ENCODE data around the gene JAK2. TPM values are rescaled to one million over a fixed set of nuclear protein-coding genes. Genes with fewer than 3 reads are reported as not detected.

The JAK2 gene
- total RNA-seq, 1 experiment from 2014 or later, result 2.7 TPM

DNA sequence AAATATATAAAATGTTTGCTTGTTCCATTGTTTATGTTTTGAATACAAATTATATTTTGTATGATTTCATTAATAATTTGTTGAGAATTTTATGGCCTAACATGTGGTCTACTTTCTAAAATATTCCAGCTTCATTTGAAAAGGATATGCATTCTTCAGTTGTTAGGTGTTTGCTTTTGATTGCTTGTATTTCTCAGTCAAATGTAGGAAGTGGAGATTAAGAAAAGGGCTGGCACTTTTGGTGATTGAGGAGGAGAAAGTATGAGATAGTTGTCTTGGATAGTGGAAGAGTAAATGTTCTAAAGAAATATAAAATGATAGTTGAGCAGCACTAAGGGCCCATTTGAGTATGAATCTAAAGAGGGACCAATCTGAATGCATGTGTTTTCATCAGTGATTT, 23.1 kb downstream of the JAK2 start:
- Histone ChIP-seq H3K4me3 (no peak overlapping the region), H3K79me2 (ENCODE audit: low read depth) (no peaks in the 10 kb centered on the region), H3K27me3 (ENCODE audit: insufficient read depth, low read depth) (no peaks in the 10 kb centered on the region), H3K9me3 (ENCODE audit: insufficient read depth, low read depth) (no peaks in the 10 kb centered on the region), H3K4me1 (replicated peaks; ENCODE audit: insufficient read depth) (no peaks in the 10 kb centered on the region), H3K36me3 (ENCODE audit: low read depth) (no peaks in the 10 kb centered on the region), H3F3A (ENCODE audit: insufficient read depth, low read depth) (no peaks in the 10 kb centered on the region), H3K4me2 (no peak overlapping the region), H3K27ac (no peak overlapping the region), H3K9me2 (ENCODE audit: insufficient read depth) (no peaks in the 10 kb centered on the region), H4K20me1 (ENCODE audit: insufficient read depth) (no peaks in the 10 kb centered on the region), H2AFZ (no peak overlapping the region)
- DNase-seq, result no peak
- intact Hi-C loops (cut with micrococcal nuclease; ENCODE audit: unreplicated experiment), result no loop called here
- BruUV-seq (replicated peaks), result no TSS peak
- ChIA-PET CTCF (no interaction called here), POLR2A (ENCODE audit: unreplicated experiment) (no interaction called here)
- TF ChIP-seq, protein P1, sequence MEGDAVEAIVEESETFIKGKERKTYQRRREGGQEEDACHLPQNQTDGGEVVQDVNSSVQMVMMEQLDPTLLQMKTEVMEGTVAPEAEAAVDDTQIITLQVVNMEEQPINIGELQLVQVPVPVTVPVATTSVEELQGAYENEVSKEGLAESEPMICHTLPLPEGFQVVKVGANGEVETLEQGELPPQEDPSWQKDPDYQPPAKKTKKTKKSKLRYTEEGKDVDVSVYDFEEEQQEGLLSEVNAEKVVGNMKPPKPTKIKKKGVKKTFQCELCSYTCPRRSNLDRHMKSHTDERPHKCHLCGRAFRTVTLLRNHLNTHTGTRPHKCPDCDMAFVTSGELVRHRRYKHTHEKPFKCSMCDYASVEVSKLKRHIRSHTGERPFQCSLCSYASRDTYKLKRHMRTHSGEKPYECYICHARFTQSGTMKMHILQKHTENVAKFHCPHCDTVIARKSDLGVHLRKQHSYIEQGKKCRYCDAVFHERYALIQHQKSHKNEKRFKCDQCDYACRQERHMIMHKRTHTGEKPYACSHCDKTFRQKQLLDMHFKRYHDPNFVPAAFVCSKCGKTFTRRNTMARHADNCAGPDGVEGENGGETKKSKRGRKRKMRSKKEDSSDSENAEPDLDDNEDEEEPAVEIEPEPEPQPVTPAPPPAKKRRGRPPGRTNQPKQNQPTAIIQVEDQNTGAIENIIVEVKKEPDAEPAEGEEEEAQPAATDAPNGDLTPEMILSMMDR (conservative IDR thresholded peaks at IDR 0.05), result no peak
- no peak for TF ChIP-seq EZH2 (IDR thresholded peaks at IDR 0.05; ENCODE audit: low read depth)

DNA sequence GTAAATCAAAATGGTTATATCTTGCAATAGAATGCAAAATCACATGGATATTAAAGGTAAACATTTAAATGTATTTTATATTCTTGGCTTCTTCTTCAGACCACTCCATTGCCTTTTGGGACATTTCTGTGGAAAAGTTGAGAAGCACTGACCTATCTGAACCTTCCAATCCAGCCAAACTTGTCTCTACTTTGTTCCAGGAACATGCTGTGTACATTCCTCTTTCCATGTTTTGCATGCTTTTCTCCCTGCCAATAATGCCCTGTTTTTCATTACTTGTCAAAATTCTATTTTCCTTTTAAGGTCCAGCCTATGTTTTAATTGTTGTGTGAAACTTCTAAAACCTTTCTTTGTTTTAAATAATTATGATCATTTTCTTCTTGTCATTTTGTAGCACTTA, 28.3 kb downstream of the JAK2 start:
- ChIA-PET CTCF (no interaction called here), POLR2A (ENCODE audit: unreplicated experiment) (no interaction called here)

DNA sequence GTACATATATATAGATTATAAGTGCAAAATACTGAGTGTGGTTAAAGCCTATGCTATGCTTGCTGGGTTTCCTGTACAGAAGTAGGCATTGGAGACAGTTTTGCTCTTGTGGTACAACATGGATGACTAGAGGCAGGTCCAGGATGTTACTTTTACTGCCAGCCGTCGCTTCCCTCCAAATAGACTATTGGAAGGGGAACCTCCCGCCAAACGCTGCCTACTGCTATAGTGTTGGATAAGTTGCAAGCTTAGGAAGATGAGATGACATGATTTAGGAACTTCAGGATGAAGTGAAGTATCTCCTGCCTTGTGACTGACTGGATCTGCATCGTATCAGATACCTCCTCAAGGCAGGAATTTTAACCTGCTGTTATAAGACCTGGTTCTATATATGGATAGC, 30.9 kb downstream of the JAK2 start:
- no TSS peak for BruUV-seq (replicated peaks)
- CTCF ChIA-PET, result no interaction called here

More for the DNA sequence above, 28.3 kb downstream of the JAK2 start:
- no TSS peak for BruUV-seq (replicated peaks)
- Histone ChIP-seq H3F3A (ENCODE audit: insufficient read depth, low read depth) (no peaks in the 10 kb centered on the region), H3K79me2 (ENCODE audit: low read depth) (no peaks in the 10 kb centered on the region), H2AFZ (no peak overlapping the region), H3K9me3 (ENCODE audit: insufficient read depth, low read depth) (no peaks in the 10 kb centered on the region), H3K4me2 (no peak overlapping the region), H3K9me2 (ENCODE audit: insufficient read depth) (no peaks in the 10 kb centered on the region), H4K20me1 (ENCODE audit: insufficient read depth) (no peaks in the 10 kb centered on the region), H3K36me3 (ENCODE audit: low read depth) (no peaks in the 10 kb centered on the region), H3K27me3 (ENCODE audit: insufficient read depth, low read depth) (no peaks in the 10 kb centered on the region), H3K27ac (no peak overlapping the region), H3K4me1 (replicated peaks; ENCODE audit: insufficient read depth) (no peaks in the 10 kb centered on the region), H3K4me3 (no peak overlapping the region)
- TF ChIP-seq, protein P1 (conservative IDR thresholded peaks at IDR 0.05), result no peak
- no peak for TF ChIP-seq EZH2 (IDR thresholded peaks at IDR 0.05; ENCODE audit: low read depth)
- intact Hi-C loops (cut with micrococcal nuclease; ENCODE audit: unreplicated experiment), result no loop called here
- no peak for DNase-seq

More for the DNA sequence above, 30.9 kb downstream of the JAK2 start:
- no peaks in the 10 kb centered on the region for H3K9me2 ChIP-seq (ENCODE audit: insufficient read depth)
- intact Hi-C loops (cut with micrococcal nuclease; ENCODE audit: unreplicated experiment), result no loop called here
- H3F3A ChIP-seq (ENCODE audit: insufficient read depth, low read depth), result no peaks in the 10 kb centered on the region
- no peak for DNase-seq
- no peak overlapping the region for H3K27ac ChIP-seq
- H3K27me3 ChIP-seq (ENCODE audit: insufficient read depth, low read depth), result no peaks in the 10 kb centered on the region
- no peaks in the 10 kb centered on the region; the same call in 1 of the 2 replicates for H3K9me3 ChIP-seq (ENCODE audit: insufficient read depth, low read depth)
- H3K36me3 ChIP-seq (ENCODE audit: low read depth), result no peaks in the 10 kb centered on the region
- TF ChIP-seq EZH2 (IDR thresholded peaks at IDR 0.05; ENCODE audit: low read depth), result no peak
- TF ChIP-seq, protein P1 (conservative IDR thresholded peaks at IDR 0.05), result no peak
- H3K4me2 ChIP-seq, result no peak overlapping the region
- POLR2A ChIA-PET (ENCODE audit: unreplicated experiment), result no interaction called here
- H3K79me2 ChIP-seq (ENCODE audit: low read depth), result no peaks in the 10 kb centered on the region
- H3K4me1 ChIP-seq (replicated peaks; ENCODE audit: insufficient read depth), result no peaks in the 10 kb centered on the region
- H3K4me3 ChIP-seq, result no peak overlapping the region
- H2AFZ ChIP-seq, result no peak overlapping the region
- no peaks in the 10 kb centered on the region for H4K20me1 ChIP-seq (ENCODE audit: insufficient read depth)

Measured in PC-9 (cell line).